ENCODE measurements around the gene CSPG4.
"Not testable (repeated sequence)": the region's sequence is repeated elsewhere in the genome, so short reads cannot be mapped to it uniquely, and the experiment has no call there.

CSPG4 gene

DNA sequence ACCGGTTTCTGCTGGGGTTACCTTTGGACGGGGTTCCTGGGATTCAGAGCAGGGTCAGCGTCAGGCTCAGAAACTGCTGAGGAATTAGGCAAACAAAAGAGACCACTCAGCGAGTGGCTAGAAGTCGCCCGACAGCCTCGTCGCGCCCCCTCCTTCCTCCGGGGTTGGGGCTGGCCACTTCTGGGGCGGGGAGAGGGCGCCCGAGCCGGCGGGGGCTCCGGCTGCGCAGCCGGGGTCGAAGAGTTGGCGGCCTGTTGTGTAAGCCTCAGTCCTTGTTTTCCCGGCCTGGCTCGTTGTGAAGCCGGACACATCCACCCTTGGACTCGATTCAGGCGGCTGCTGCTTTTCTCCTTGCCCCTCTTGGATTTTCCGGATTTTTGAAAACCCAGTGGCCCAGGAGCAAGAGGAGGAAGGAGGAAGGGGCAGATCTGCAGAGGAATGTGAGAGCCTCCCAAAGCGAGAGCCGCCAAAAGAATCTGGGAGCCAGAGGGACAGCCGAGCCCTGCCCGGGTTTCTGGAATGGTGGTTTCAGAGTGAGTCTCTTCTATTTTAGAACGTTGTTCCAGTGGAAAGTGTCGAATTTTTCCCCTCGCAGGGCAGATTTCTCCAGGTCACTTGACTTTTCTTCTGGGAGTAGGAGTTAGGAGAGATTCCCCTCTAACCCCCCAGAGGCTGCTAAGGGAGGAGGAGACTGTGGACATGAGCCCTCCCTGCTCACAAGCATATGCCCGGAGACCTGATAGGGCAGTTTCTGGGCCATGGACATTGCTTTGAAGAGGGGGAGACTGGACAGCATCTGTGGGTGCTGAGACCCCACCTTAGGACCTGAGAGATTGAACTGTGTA is 64.3 kb downstream of the CSPG4 start:
- no peak for DNase-seq (ENCODE audit: low read depth)

DNA sequence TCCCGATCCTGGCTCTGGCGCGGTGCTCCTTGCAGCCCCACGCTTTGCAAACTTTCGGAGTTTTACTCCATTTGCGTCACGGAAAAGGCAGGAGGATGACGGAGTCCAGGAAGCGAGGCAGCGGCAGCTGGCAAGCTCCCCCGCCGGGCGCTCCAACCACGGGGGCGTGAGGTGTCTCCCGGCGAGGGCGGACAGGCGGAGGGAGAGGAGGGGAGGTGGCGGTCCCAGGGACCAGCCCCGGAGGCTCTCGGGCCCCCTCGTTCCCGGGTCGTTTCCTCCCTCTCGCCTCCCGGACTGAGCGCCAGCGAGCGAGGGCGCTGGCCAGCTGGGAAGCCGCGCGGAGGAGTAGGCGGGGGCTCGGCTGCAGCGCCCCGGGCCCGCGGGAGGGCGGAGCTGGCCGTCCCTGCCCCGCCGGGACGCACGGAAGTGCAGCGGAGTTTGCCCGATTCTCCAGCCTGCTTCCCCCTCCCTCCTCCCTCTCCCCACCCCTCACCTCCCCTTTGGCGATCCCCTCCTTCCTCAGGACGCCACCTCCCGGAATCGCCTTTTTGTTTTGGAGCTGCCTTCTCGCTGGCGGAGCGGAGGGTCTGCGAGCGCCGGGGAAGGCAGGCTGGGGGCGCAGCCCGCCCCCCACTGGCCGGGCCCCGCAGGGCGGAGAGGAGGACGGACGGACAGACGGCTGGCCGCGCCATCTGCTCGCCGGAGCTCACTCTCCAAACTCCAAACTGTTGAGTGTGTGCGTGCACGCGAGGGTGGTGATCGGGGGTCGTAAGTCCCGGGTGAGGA is 65.1 kb downstream of the CSPG4 start, which contains the start of gene SNX33:
Gene SNX33 (plus strand): TSS at position 543 of the 786 bp plus-strand sequence. CDS start 1,191 bp downstream, outside the sequence.
- no peak for DNase-seq (ENCODE audit: low read depth)

DNA sequence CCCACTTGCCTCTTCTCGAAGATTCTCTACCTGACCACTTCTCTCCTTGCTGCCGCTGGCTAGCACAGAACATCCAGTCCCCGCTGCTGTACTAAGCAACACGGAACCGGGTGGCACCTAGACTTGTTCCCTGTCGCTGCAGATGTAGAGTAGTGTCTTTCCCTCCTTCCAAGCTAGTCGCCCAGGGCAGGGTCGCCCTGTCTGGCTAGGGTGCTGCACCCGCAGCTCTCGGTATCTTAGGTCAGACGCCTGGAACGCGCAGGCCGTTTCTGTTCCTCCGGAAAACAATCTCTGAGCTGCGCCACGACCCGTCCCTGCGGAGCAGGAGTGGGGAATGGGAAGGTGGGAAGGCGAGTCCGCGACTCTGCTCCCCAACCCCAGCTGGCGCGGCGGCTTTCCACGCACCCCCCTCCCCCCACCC is 65.7 kb downstream of the CSPG4 start:
- DNase-seq (ENCODE audit: low read depth): no peak

DNA sequence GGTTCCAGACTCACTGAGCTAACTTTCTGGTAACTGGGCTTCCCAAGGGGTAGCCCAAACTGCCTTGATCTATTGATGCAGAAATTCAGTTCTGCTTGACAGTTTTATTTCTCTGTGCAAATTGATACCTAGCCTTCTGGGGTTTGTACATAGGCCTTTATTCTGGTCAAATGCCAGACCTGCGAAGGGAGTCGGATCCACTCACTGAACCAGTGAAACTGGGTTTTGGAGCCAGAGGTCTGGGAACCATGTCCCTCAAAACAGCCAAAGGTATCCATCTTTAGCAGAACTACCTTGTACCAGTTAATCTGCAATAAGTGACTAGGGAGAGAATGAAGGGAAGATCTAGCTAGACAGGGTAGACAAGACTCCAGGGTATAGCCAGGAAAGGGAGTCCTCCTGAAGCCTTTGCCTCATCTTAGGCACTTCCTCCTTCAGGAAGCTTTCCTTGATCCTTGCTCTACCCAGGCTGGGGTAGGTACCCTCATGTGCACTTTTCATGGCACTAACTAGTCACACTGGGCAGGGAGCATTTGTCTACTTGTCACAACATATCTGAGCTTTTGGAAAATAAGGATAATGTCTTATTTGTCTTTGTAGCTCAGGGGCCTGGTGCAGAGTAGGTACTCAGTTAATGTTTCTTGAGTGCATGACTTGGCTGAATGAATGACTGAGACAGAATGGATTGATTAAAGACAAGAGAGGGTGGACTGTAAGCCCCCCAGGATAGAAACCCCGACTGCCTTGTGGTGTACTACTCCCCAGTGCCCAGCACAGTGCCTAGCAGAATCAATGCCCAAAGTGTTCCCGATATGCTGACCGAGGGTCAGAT is 66.3 kb downstream of the CSPG4 start:
- DNase-seq (ENCODE audit: low read depth): no peak

DNA sequence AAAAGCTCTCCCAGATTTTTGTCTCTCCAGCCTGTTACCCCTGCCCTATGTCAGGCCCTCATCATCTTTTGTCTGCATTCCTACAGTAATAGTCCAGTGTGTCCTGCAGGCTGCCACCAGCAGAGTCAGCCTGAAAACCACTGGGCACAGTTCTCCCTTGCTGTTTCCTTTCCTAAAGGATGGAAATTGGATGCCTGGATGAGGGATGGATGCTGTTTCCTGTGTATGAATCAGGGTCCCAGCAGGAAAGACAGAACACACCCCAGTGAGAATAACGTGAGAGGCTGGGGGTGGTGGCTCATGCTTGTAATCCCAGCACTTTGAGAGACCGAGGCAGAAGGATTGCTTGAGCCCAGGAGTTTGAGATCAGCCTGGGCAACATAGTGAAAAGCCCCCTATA is 68.3 kb downstream of the CSPG4 start:
- no peak for DNase-seq (ENCODE audit: low read depth)

DNA sequence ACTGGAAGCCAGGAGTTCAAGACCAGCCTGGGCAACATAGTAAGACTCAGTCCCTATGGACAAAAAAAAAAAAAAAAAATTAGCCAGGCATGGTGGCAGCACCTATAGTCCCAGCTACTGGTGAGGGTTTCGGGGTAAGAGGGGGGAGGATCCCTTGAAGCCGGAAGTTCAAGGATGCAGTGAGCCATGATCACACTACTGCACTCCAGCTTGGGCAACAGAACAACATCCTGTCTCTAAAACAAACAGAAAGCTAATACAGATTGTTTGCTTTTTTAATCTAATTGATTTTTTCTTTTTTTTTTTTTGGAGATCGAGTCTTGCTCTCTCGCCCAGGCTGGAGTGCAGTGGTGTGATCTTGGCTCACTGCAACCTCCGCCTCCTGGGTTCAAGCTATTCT is 71.0 kb downstream of the CSPG4 start:
- no peak for DNase-seq (ENCODE audit: low read depth)

DNA sequence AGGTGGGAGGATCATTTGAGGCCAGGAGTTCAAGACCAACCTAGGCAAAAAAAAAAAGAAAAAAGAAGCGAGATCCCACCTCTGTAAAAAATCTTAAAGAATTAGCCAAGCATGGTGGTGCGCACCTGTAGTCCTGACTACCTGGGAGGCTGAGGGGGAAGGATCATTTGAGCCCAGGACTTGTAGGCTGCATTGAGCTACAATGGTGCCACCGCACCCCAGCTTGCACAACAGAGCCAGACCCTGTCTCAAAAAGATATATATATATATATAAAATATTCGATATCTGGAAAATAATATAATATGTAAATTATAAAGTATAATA is 71.5 kb downstream of the CSPG4 start:
- DNase-seq (ENCODE audit: low read depth): no peak

DNA sequence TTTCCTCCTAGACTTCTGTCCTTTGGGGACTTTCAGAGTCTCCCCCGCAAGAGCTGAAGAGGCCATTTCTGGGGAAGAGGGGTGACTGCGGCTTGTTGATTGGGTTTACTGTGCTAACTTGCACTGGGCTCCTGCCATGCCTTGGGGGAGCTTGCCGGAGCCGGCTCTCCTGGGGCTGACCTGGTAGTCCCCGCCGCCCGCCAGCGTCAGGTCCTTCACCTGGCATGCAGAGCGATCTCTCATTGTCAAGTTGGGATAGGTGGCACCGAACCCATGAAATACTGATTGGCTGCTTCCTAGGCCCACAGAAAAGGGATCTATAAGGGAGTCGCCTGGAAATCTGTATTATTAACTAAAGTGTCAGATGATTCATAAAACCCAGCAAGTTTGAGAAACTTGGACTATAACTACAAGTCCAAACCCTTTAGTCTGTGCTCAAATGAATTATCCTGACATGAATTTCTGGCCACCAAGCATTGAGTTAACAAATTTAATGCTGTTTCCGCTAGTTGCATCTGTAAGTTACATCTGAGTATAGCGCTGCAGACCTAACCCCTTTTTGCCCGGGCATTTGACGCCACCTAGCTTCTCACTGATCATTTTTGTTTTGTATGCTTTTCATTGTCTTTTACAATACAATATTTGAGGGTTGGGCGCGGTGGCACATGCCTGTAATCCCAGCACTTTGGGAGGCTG is 72.0 kb downstream of the CSPG4 start:
- DNase-seq (ENCODE audit: low read depth): peak; percentile 21

DNA sequence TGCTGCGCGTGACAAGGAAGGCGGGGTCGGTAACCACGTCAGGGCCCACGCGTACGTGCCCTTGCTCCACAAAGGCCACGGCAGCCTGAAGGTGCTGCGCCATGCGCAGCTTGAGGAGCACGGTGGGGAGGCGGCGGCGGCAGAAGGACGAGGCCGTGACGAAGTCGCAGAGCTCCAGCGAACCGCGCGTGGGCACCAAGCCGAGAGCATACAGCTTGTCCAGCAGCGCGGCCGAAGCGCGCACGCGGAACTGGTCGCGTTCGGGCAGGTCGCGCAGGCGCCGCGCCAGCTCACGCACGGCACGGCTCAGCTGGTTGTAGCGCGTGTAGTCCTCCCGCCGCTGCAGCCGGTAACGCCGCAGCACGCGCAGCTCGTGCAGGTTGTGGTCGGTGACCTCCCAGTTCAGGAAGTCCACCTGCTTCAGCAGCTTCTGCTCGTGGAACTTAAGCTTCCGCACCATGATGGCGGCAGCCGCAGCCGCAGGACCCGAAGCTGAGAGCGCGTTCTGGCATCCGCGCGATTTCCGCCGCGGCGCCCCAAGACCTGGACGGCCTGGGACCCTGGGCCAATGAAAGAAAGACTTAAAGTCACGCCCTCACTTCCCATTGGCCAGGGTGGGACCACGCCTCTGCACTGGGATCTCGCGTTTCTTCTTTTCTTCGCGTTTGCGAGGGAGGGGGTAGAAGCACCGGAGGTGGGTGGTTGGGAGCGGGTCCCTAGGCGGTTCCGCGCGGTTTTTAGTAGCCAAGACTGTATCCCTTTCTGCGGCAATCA is 72.8 kb downstream of the CSPG4 start, which contains the start of gene IMP3:
Gene IMP3 (minus strand): TSS at position 516 of the 774 bp plus-strand sequence. CDS start 56 bp downstream, at position 460.
- peak; percentile 73 for DNase-seq (ENCODE audit: low read depth)

DNA sequence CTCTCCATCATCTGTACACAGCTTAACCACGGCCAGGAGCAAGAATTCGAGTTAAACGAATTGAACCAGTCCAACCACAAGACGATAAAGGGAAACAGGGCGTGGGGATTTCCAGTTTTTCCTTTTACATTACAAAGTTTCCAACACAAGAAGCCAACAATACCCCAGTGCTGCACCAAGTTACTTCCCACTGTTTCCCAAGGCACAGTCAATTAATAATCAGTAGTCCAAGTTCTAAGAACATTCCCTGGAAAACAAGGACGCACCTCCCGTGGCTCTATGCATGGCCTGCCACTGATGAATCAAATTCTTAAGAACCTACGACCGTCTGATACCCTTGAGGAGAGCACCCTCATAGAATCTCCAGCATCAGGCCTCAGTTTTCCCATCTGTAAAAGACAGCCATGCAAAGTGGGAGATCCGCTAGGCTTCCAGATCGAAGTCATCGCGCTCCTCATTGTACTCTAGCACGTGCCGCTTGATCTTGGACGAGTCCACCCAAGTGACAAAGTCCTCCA is 73.4 kb downstream of the CSPG4 start:
- no peak for DNase-seq (ENCODE audit: low read depth)

DNA sequence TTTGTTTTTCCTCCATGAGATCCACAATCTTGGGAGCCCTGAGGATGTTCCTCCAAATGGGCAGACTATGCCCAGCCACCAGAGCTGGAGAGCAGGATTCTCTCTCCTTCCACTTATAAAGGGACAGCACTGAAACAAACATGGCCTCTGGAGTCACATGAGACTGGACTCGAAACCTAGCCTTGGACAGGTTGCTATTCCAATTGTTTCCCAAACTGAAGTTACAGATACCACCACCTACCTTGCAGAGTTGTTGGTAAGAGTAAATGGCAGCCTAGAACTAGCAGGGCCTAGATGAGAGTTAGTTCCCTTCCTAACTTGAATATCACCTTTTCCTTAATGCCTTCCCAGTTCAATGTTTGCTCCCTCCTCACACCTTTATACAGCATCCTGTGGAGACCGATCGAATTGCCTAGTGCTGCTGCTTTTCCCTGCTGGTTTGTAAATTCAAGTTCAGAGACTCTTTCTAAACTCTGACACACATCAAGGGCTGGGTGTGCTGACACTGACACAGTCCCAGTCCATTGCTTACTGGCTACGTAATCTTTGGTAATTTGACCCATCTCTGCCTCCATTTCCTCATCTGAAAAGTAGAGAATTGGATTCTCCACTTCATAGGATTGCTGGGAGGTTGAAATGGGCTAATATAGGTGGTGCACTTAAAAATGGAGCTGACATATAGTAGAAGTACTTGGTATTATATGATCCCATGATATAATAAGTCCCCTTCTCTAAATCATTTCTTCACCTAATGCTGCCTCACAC is 75.2 kb downstream of the CSPG4 start:
- no peak for DNase-seq (ENCODE audit: low read depth)

DNA sequence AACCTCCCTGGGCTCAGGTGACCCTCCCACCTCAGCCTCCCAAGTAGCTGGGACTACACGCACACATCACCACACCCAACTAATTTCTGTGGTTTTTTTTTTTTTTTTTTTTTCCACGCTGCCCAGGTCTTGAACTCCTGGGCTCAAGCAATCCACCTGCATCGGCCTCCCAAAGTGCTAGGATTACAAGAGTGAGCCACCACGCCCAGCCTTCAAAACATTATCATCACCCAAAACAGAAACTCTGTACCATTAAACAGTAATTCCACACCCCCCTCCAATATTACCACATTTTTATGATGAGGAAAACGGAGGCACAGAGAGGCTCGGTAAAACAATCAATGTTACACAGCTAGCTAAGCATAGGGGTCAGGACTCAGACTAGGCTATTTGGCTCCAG is 76.6 kb downstream of the CSPG4 start:
- DNase-seq (ENCODE audit: low read depth): no peak

DNA sequence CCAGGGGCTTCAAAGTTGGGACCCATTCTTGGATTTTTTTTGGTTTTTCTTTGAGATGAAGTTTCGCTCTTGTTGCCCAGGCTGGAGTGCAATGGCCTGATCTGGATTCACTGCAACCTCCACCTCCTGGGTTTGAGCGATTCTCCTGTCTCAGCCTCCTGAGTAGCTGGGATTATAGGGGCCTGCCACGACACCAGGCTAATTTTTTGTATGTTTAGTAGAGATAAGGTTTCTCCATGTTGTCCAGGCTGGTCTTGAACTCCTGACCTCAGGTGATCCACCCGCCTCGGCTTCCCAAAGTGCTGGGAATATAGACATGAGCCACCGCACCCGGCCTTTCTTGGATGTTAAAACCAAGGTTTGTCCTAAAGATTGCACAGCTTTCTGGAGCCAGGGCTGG is 78.7 kb downstream of the CSPG4 start:
- DNase-seq (ENCODE audit: low read depth): not testable (repeated sequence)

DNA sequence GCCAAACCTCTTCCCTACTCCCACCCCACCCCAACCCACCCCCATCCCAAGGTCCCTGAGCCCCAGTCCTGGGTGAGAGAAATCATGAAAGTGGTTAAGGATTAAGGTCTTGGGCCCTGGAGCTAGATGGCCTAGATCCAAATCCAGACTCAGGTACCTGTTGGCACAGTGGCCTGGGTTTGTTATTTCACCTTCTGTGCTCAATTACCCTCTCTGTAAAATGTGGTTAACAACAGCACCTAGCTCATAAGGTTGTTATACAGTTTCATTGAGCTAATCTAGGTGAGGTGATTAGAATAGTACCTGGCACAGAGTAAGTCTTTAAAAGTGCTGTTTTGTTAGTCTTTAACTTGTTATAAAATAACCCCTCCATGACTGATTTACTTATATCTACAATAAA is 80.7 kb downstream of the CSPG4 start:
- no peak for DNase-seq (ENCODE audit: low read depth)

DNA sequence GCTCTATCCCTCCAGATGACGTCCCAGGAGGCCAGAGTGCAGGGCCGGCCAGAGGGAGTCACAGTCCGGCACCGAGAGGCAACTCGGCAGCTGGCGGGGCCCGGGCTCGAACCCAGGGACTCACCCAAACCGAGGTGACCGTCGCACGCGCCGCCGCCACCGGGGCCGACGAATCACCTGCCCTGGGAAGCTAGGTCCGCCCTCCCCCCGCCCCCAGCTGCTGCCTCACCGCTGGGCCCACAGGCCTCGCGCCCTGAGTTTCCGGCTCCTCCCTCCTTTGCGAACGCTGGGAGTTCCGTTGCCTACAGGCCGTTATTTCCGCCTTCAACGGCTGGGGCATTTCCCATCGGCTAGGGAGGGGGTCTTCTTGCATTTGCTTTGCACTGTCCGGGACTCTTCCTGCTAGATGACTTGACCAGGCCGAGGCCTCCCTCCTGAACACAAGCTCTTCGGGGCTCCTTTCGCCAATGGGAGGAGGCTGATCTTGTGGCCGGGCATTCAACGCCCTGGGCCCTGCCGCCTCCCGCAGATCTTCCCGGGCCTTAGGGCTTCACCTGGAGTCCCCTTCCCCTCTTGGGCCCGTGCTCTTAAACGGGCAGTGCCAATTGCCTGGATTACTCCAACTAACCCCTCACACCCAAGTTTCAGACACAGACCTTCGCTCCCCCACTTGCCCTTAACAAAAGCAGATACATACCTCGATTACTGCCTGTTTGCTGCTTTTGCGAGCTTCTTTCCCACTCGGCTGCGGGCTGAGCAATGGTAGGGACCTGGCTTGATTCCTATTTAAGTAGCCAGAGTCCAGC is 86.9 kb downstream of the CSPG4 start, which contains the start of gene SNUPN:
Gene SNUPN (minus strand): TSS at position 184 of the 806 bp plus-strand sequence. CDS start 4,674 bp downstream, outside the sequence.
- peak; percentile 82 for DNase-seq (ENCODE audit: low read depth)
